ENCODE results near the gene NAB1. TPM values are rescaled to one million over a fixed set of nuclear protein-coding genes. Genes with fewer than 3 reads are reported as not detected.

NAB1 gene
- total and polyA plus RNA-seq, 12 donors = 13.0 to 43.7 (median 26.7) TPM

DNA sequence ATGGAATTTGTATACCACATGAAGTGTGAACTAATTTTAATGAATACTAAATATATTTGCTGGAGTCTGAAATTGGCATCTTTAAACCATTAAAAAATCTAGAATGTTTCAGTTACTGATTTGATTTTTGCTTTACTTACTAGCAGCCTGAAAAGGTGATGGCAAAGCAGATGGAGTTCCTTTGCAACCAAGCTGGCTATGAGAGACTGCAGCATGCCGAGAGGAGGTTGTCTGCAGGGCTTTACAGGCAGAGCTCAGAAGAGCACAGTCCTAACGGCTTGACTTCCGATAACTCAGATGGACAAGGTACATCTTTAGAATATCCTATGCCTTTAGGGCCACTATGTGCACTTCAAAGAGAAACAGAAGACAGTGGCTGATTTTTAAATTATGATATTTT is 36.5 kb downstream of the NAB1 start:
- TF ChIP-seq, protein P1, sequence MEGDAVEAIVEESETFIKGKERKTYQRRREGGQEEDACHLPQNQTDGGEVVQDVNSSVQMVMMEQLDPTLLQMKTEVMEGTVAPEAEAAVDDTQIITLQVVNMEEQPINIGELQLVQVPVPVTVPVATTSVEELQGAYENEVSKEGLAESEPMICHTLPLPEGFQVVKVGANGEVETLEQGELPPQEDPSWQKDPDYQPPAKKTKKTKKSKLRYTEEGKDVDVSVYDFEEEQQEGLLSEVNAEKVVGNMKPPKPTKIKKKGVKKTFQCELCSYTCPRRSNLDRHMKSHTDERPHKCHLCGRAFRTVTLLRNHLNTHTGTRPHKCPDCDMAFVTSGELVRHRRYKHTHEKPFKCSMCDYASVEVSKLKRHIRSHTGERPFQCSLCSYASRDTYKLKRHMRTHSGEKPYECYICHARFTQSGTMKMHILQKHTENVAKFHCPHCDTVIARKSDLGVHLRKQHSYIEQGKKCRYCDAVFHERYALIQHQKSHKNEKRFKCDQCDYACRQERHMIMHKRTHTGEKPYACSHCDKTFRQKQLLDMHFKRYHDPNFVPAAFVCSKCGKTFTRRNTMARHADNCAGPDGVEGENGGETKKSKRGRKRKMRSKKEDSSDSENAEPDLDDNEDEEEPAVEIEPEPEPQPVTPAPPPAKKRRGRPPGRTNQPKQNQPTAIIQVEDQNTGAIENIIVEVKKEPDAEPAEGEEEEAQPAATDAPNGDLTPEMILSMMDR (IDR thresholded peaks at IDR 0.05) = no peak
- TF ChIP-seq POLR2A (IDR thresholded peaks at IDR 0.05) = no peak
- WGBS, 4 donors = 86 to 97% (median 92%) methylated on average over 3 of the region's 3 CpGs
- H3K36me3 ChIP-seq (replicated peaks in 1 of 2) = peaks cover 0 to 34% of the 10 kb centered on the region in 2 donors
- no peak overlapping the region for H3K4me3 ChIP-seq
- no peak overlapping the region for H3K27ac ChIP-seq
- no peaks in the 10 kb centered on the region for H3K4me1 ChIP-seq (replicated peaks in 1 of 2)
- H3K27me3 ChIP-seq = no peaks in the 10 kb centered on the region
- H3K9me3 ChIP-seq (replicated peaks in 1 of 3) = no peaks in the 10 kb centered on the region
- no peak for DNase-seq
- intact Hi-C loops (cut with DNase I) = no loop called here

GRCh38 chr2:190693533-190694232 is 44.8 kb downstream of the NAB1 start:
- H3K36me3 ChIP-seq (replicated peaks in 1 of 2) = peaks cover 0 to 8% of the 10 kb centered on the region in 2 donors
- no peaks in the 10 kb centered on the region for H3K9me3 ChIP-seq (replicated peaks in 1 of 3)
- no peaks in the 10 kb centered on the region for H3K27me3 ChIP-seq
- TF ChIP-seq, protein P1 (IDR thresholded peaks at IDR 0.05) = no peak
- TF ChIP-seq POLR2A (IDR thresholded peaks at IDR 0.05) = no peak
- H3K4me3 ChIP-seq = no peak overlapping the region
- no peak for DNase-seq
- no peak overlapping the region for H3K27ac ChIP-seq
- no peaks in the 10 kb centered on the region for H3K4me1 ChIP-seq (replicated peaks in 1 of 2)
- WGBS, 4 donors = 92 to 98% (median 96%) methylated on average over 2 of the region's 2 CpGs
- intact Hi-C loops (cut with DNase I) = no loop called here

- Histone ChIP-seq H3K27me3 (no peaks in the 10 kb centered on the region), H3K9me3 (replicated peaks in 1 of 3) (no peaks in the 10 kb centered on the region), H3K4me3 (no peak overlapping the region), H3K4me1 (replicated peaks in 1 of 2) (no peaks in the 10 kb centered on the region), H3K36me3 (replicated peaks in 1 of 2) (peaks cover 0 to 8% of the 10 kb centered on the region in 2 donors), H3K27ac (no peak overlapping the region)
- DNase-seq = no peak
- intact Hi-C loops (cut with DNase I) = no loop called here
- TF ChIP-seq, protein P1 (IDR thresholded peaks at IDR 0.05) = no peak
- no peak for TF ChIP-seq POLR2A (IDR thresholded peaks at IDR 0.05)
- WGBS, 4 donors = 87 to 94% (median 91%) methylated on average over 11 of the region's 11 CpGs
These were observed 45.6 kb downstream of the NAB1 start for GRCh38 chr2:190694479-190694878.

GRCh38 chr2:190695739-190696138 is 46.9 kb downstream of the NAB1 start:
- DNase-seq = no peak
- 90 to 97% (median 92%) methylated on average over 4 of the region's 4 CpGs for WGBS, 4 donors
- no peaks in the 10 kb centered on the region for H3K4me1 ChIP-seq (replicated peaks in 1 of 2)
- H3K27me3 ChIP-seq = no peaks in the 10 kb centered on the region
- intact Hi-C loops (cut with DNase I) = no loop called here
- TF ChIP-seq, protein P1 (IDR thresholded peaks at IDR 0.05) = no peak
- no peak for TF ChIP-seq POLR2A (IDR thresholded peaks at IDR 0.05)
- H3K27ac ChIP-seq = no peak overlapping the region
- H3K4me3 ChIP-seq = no peak overlapping the region
- no peaks in the 10 kb centered on the region for H3K9me3 ChIP-seq (replicated peaks in 1 of 3)
- no peaks in the 10 kb centered on the region for H3K36me3 ChIP-seq (replicated peaks in 1 of 2)
